ENCODE measurements around the gene ATF6.

Gene ATF6

DNA sequence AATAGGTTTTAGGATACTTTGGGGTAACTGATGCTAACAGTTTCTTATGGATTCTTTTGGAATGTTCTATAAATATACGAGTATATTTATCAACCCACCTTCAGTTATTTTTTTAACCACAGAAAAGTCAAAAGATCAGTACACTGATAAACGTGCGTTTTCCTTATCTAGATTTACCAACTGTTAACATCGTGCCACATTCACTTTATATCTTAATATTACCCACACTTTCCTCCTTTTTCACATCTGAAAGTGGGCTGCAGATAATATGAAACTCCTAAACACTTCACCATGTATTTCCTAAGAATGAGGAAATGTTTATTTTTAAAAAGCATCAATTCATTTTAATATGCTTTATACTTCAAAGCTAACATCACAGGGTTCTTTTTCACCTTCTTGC lies 7.7 kb downstream of the ATF6 start:
- Histone ChIP-seq H3K27ac (no peak overlapping the region), H3K4me2 (no peak overlapping the region), H2AFZ (ENCODE audit: low read depth) (no peak overlapping the region), H3K4me3 (IDR thresholded peaks at IDR 0.05; ENCODE audit: insufficient read depth, low read depth, low read length) (no peak overlapping the region), H3K4me1 (ENCODE audit: low read depth, poor library complexity, severe bottlenecking) (peaks cover 57% of the 10 kb centered on the region), H3K27me3 (ENCODE audit: insufficient read depth, low read depth) (no peaks in the 10 kb centered on the region), H3K79me2 (ENCODE audit: insufficient read depth, low read depth) (peaks cover 98% of the 10 kb centered on the region), H4K20me1 (ENCODE audit: insufficient read depth) (peaks cover 4% of the 10 kb centered on the region; the same call in 1 of the 2 replicates), H3K9ac (no peak overlapping the region), H3K36me3 (ENCODE audit: insufficient read depth) (no peaks in the 10 kb centered on the region)
- TF ChIP-seq, protein P1, sequence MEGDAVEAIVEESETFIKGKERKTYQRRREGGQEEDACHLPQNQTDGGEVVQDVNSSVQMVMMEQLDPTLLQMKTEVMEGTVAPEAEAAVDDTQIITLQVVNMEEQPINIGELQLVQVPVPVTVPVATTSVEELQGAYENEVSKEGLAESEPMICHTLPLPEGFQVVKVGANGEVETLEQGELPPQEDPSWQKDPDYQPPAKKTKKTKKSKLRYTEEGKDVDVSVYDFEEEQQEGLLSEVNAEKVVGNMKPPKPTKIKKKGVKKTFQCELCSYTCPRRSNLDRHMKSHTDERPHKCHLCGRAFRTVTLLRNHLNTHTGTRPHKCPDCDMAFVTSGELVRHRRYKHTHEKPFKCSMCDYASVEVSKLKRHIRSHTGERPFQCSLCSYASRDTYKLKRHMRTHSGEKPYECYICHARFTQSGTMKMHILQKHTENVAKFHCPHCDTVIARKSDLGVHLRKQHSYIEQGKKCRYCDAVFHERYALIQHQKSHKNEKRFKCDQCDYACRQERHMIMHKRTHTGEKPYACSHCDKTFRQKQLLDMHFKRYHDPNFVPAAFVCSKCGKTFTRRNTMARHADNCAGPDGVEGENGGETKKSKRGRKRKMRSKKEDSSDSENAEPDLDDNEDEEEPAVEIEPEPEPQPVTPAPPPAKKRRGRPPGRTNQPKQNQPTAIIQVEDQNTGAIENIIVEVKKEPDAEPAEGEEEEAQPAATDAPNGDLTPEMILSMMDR (conservative IDR thresholded peaks at IDR 0.05; ENCODE audit: low read depth, low read length), result no peak

DNA sequence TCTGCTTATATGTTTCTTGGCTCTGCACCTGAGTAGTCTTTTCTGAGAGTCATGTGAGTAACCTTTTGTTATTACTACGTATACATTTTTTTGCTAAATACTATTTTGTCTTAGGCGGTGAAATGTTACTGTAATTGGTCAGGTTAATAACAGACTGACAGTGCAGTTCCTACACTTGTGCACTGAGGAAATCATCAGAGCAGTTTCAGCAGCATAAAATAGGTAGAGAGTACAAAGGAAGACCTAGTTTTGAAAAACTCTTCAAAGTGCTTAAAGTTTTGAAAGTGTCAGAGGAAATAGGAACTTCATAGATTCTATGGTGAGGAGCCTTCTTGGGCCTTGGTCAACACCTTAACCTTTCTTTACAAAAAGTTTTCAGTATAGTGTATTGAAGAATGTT lies 11.1 kb downstream of the ATF6 start:
- Histone ChIP-seq H3K4me1 (ENCODE audit: low read depth, poor library complexity, severe bottlenecking) (peaks cover 41% of the 10 kb centered on the region), H3K79me2 (ENCODE audit: insufficient read depth, low read depth) (peaks cover 83% of the 10 kb centered on the region), H3K4me3 (IDR thresholded peaks at IDR 0.05; ENCODE audit: insufficient read depth, low read depth, low read length) (no peak overlapping the region), H3K27ac (no peak overlapping the region), H3K36me3 (ENCODE audit: insufficient read depth) (no peaks in the 10 kb centered on the region), H4K20me1 (ENCODE audit: insufficient read depth) (no peaks in the 10 kb centered on the region; the same call in 1 of the 2 replicates), H3K4me2 (no peak overlapping the region), H2AFZ (ENCODE audit: low read depth) (no peak overlapping the region), H3K9ac (no peak overlapping the region), H3K27me3 (ENCODE audit: insufficient read depth, low read depth) (no peaks in the 10 kb centered on the region)
- TF ChIP-seq, protein P1 (conservative IDR thresholded peaks at IDR 0.05; ENCODE audit: low read depth, low read length), result no peak

GRCh38 chr1:161778522-161778921 lies 12.4 kb downstream of the ATF6 start:
- TF ChIP-seq, protein P1 (conservative IDR thresholded peaks at IDR 0.05; ENCODE audit: low read depth, low read length), result no peak
- no peaks in the 10 kb centered on the region for H3K36me3 ChIP-seq (ENCODE audit: insufficient read depth)
- no peak overlapping the region for H3K4me2 ChIP-seq
- H2AFZ ChIP-seq (ENCODE audit: low read depth), result no peak overlapping the region
- no peak overlapping the region for H3K9ac ChIP-seq
- no peak overlapping the region for H3K4me3 ChIP-seq (IDR thresholded peaks at IDR 0.05; ENCODE audit: insufficient read depth, low read depth, low read length)
- H3K27me3 ChIP-seq (ENCODE audit: insufficient read depth, low read depth), result no peaks in the 10 kb centered on the region
- H3K27ac ChIP-seq, result no peak overlapping the region
- peaks cover 71% of the 10 kb centered on the region for H3K79me2 ChIP-seq (ENCODE audit: insufficient read depth, low read depth)
- H4K20me1 ChIP-seq (ENCODE audit: insufficient read depth), result no peaks in the 10 kb centered on the region; the same call in 1 of the 2 replicates
- H3K4me1 ChIP-seq (ENCODE audit: low read depth, poor library complexity, severe bottlenecking), result peaks cover 29% of the 10 kb centered on the region

DNA sequence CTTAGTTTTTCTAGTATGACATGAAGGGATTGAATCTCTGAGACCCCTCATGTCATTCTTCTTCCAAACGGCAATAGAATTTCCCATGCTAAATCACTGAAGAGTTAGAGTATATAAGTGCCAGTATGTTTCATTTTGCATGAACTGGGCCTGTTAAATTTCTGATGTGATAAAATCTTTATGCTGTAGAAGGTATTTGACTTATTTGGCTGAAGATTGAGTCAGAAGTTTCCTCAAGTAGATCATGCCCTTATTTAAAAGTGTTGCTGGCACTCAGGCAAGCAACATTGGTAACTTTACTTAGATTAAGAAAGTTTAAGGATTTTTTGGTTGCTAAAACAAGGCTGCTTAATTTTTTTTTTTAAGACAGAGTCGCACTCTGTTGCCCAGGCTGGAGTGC lies 13.3 kb downstream of the ATF6 start:
- Histone ChIP-seq H3K4me1 (ENCODE audit: low read depth, poor library complexity, severe bottlenecking) (peaks cover 27% of the 10 kb centered on the region), H3K27ac (no peak overlapping the region), H3K79me2 (ENCODE audit: insufficient read depth, low read depth) (peaks cover 62% of the 10 kb centered on the region), H3K27me3 (ENCODE audit: insufficient read depth, low read depth) (no peaks in the 10 kb centered on the region), H3K9ac (no peak overlapping the region), H4K20me1 (ENCODE audit: insufficient read depth) (no peaks in the 10 kb centered on the region; the same call in 1 of the 2 replicates), H3K4me2 (no peak overlapping the region), H3K36me3 (ENCODE audit: insufficient read depth) (no peaks in the 10 kb centered on the region), H2AFZ (ENCODE audit: low read depth) (no peak overlapping the region), H3K4me3 (IDR thresholded peaks at IDR 0.05; ENCODE audit: insufficient read depth, low read depth, low read length) (no peak overlapping the region)
- TF ChIP-seq, protein P1 (conservative IDR thresholded peaks at IDR 0.05; ENCODE audit: low read depth, low read length), result no peak

Data from KMS-11 (cell line).